Myocyte (in vitro differentiated cells): ENCODE results near the gene LIPH. TPM values are rescaled to one million over a fixed set of nuclear protein-coding genes. Genes with fewer than 3 reads are reported as not detected.
"Not testable (repeated sequence)": the region's sequence is repeated elsewhere in the genome, so short reads cannot be mapped to it uniquely, and the experiment has no call there.

ENCODE experiments used
- DNase-seq: peaks from one replicate; pipeline ENCODE4 v3.0.0-alpha.2; 2012; ENCODE audit warnings: low read depth
- total RNA-seq: library from RNA; depleted of rRNA; stranded (reverse); fragments of >200 nt; gene quantifications from 2 replicates; pipeline ENCODE4 v1.2.3, GENCODE V29; 2014

LIPH gene
- total RNA-seq, 1 donor from 2014 or later = not detected

- no peak for DNase-seq
Observed at GRCh38 chr3:185489462-185489861, 62.9 kb downstream of the LIPH start.

DNA sequence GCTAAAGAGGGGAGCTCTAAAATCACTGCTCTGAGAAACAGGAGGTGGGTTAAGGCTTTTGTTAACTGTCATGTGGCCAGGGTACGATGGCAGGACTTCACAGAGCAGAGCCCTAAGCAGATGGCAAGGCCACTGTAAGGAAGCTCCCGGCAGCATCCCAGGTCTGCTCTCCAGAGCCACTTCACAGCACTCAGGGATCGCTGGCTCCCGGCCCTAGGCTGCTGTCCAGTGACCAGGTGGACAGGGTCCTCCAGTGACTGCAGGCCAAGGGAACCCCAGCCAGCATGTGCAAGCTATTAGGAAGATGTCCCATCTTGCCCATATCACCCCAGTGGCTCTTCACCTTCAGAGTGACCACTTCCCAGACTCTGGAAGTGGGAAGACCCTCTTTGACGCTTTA lies 63.9 kb downstream of the LIPH start:
- no peak for DNase-seq

GRCh38 chr3:185486394-185486793 lies 66.0 kb downstream of the LIPH start:
- no peak for DNase-seq

GRCh38 chr3:185484296-185484695 lies 68.1 kb downstream of the LIPH start:
- DNase-seq = no peak

- no peak for DNase-seq
Observed at GRCh38 chr3:185479373-185479945, 72.9 kb downstream of the LIPH start.

- DNase-seq = no peak
Observed at GRCh38 chr3:185477316-185477715, 75.1 kb downstream of the LIPH start.

DNA sequence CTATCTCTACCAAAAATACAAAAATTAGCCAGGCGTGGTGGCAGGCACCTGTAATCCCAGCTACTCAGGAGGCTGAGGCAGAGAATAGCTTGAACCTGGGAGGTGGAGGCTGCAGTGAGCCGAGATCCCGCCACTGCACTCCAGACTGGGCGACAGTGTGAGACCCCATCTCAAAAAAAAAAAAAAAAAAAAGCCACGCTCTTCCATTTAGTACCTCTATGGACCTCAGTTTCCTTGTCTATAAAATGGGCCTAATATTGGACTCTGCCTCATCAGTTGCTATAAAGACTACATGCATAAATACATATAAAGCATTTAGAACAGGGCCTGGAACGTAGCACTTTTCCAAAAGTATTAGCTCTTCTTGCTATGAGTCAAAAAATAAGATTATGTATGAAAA lies 77.5 kb downstream of the LIPH start:
- DNase-seq = not testable (repeated sequence)

DNA sequence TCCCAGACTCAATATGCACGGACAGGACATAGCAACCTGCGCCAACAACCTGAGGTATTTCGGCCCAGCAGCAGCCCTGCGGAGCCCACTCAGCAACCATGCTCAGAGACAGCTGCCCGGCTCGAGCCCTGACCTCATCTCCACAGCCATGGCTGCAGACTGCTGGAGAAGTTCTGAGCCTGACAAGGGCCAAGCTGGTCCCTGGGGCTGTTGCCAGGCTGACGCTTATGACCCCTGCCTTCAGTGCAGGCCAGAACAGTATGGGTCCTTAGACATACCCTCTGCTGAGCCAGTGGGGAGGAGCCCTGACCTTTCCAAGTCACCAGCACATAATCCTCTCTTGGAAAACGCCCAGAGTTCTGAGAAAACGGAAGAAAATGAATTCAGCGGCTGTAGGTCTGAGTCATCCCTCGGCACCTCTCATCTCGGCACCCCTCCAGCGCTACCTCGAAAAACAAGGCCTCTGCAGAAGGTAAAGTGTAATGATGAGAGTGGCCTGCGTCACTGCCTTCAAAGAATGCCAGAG lies 79.0 kb downstream of the LIPH start:
- DNase-seq = no peak

GRCh38 chr3:185470323-185470722 lies 82.1 kb downstream of the LIPH start:
- no peak for DNase-seq

- DNase-seq = no peak
Observed at GRCh38 chr3:185469542-185469941, 82.8 kb downstream of the LIPH start.

GRCh38 chr3:185466123-185466522 lies 86.3 kb downstream of the LIPH start:
- DNase-seq = not testable (repeated sequence)

DNA sequence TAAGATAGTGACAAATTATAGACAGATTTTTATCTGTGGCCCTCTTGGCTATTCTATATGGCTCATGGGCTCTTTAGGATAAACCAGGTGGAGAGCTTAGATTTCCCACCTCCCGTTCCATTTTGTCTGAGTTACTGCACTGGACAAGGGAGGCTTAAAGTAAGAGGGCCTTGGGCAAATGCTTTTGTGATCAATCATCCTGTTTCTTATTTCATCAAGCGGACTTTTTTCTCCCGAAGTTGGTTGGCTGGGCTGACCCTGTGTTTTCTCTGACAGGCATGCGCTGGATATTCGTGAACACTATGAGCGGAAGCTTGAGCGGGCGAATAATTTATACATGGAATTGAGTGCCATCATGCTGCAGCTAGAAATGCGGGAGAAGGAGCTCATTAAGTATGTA lies 86.9 kb downstream of the LIPH start:
- DNase-seq = no peak

DNA sequence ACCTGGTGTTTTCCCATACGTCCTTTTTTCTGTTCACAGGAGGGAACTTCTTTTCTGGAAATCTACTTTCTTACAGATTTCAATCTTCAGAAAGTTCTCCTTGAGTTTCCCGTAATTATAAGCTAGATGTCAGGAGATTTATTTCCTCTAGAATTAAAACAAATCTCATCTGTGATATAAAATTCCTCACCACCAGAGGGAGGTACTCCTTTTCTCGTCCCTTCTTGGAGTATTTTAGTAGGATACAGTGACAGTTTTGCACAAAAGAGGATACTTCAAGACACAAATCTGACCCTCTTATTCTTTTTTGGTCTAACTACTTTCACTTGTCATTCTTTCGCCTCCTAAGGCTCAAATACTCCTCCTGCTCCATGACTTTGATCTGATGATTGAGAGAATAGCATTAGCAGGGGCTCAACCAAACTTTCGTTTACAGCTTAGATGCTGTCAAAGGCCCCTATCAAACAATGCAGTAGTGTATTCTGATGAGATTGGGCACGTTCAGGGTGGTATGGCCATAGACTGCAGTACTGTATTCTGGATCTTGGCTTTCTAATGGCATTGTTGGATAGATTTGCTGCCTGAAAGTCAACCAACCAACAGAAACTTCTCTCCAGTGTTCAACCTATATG lies 91.6 kb downstream of the LIPH start:
- DNase-seq = peak; percentile 24

- DNase-seq = no peak
Observed at GRCh38 chr3:185460309-185460708, 92.1 kb downstream of the LIPH start.

DNA sequence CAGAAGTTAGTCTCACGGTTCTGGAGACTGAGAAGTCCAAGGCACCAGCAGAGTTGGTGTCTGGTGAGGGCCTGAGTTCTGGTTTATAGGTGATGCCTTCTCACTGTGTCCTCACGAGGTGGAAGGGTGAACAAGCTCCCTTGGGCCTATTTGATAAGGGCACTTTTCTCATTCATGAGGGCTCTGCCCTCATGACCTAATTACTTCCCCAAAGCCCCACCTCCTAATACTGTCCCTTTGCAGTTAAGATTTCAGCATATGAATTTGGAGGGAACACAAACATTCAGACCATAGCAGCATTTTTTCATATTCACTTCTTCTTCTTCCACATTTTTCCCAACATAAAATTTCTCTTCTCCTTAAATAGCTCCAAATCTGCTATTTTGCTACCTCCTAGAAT lies 95.0 kb downstream of the LIPH start:
- DNase-seq = no peak

Other genes with a start within 250 kb of the LIPH start
- 9.4 and 12.1 TPM in 2 replicates for gene MAP3K13, start 189.5 kb downstream of the LIPH start, total RNA-seq
- gene TMEM41A, start 53.6 kb downstream of the LIPH start, total RNA-seq = 18.0 and 22.5 TPM in 2 replicates
- gene SENP2, start 33.7 kb upstream of the LIPH start, total RNA-seq = 41.7 and 47.0 TPM in 2 replicates